HG02571 (cell line): ENCODE measurements around the gene IGF2R.

Source experiments
- ATAC-seq: cut with Tn5 transposase; IDR thresholded peaks from one replicate; pipeline ENCODE4 v1.9.1; 2021; ENCODE audit warnings: mild to moderate bottlenecking, moderate library complexity; ENCODE audit not compliant: unreplicated experiment

IGF2R gene

GRCh38 chr6:160022793-160023192, 53.9 kb downstream of the IGF2R start:
- no peak for ATAC-seq

GRCh38 chr6:160024152-160024551, 55.3 kb downstream of the IGF2R start:
- no peak for ATAC-seq

- ATAC-seq = no peak
Observed at GRCh38 chr6:160027076-160027475, 58.2 kb downstream of the IGF2R start.

- ATAC-seq = no peak
Observed at GRCh38 chr6:160027931-160028330, 59.0 kb downstream of the IGF2R start.

GRCh38 chr6:160028487-160029275, 59.8 kb downstream of the IGF2R start:
- ATAC-seq = no peak

- no peak for ATAC-seq
Observed at GRCh38 chr6:160029525-160029924, 60.6 kb downstream of the IGF2R start.

- no peak for ATAC-seq
Observed at GRCh38 chr6:160030103-160030502, 61.2 kb downstream of the IGF2R start.

GRCh38 chr6:160031442-160031841, 62.6 kb downstream of the IGF2R start:
- no peak for ATAC-seq

- no peak for ATAC-seq
Observed at GRCh38 chr6:160031871-160032270, 63.0 kb downstream of the IGF2R start.

GRCh38 chr6:160032538-160032937, 63.7 kb downstream of the IGF2R start:
- no peak for ATAC-seq

GRCh38 chr6:160034036-160034930, 65.4 kb downstream of the IGF2R start:
- ATAC-seq = no peak

- ATAC-seq = no peak
Observed at GRCh38 chr6:160035241-160035640, 66.4 kb downstream of the IGF2R start.

GRCh38 chr6:160035693-160036330, 66.9 kb downstream of the IGF2R start:
- ATAC-seq = no peak

GRCh38 chr6:160036331-160036695, 67.4 kb downstream of the IGF2R start:
- no peak for ATAC-seq

- ATAC-seq = no peak
Observed at GRCh38 chr6:160036790-160037206, 67.9 kb downstream of the IGF2R start.

GRCh38 chr6:160038479-160038878, 69.6 kb downstream of the IGF2R start:
- no peak for ATAC-seq

GRCh38 chr6:160039441-160039840, 70.6 kb downstream of the IGF2R start:
- ATAC-seq = no peak

GRCh38 chr6:160040055-160040454, 71.2 kb downstream of the IGF2R start:
- no peak for ATAC-seq

GRCh38 chr6:160040527-160041264, 71.8 kb downstream of the IGF2R start:
- no peak for ATAC-seq

GRCh38 chr6:160041608-160042007, 72.7 kb downstream of the IGF2R start:
- no peak for ATAC-seq
